Mucosa of rectum (tissue), 2 donors: ENCODE measurements around the gene DNER.

Experiments
- H3K27ac ChIP-seq, 2 donors: one replicate each; pipeline ENCODE4 v1.7.0; 2013; ENCODE audit warnings: inconsistent platforms in 2 of 2, low read depth in 2 of 2, low read length in 2 of 2
- H3K27me3 ChIP-seq, 2 donors: one replicate each; pipeline ENCODE4 v1.7.0; 2013; ENCODE audit warnings: low read length in 2 of 2; ENCODE audit not compliant: control insufficient read depth in 2 of 2, insufficient read depth in 2 of 2
- H3K36me3 ChIP-seq, 2 donors: one replicate each; pipeline ENCODE4 v1.7.0; 2013; ENCODE audit warnings: low read length in 2 of 2; ENCODE audit not compliant: control insufficient read depth in 2 of 2, insufficient read depth in 2 of 2
- H3K4me1 ChIP-seq, 2 donors: one replicate each; pipeline ENCODE4 v1.7.0; 2013; ENCODE audit warnings: low read length in 2 of 2, mild to moderate bottlenecking in 1 of 2; ENCODE audit not compliant: control insufficient read depth in 2 of 2, insufficient read depth in 2 of 2
- H3K4me3 ChIP-seq, 2 donors: one replicate each; pipeline ENCODE4 v1.7.0; 2013; ENCODE audit warnings: low read length in 2 of 2
- H3K9ac ChIP-seq, 2 donors: one replicate each; pipeline ENCODE4 v1.7.0; 2013; ENCODE audit warnings: low read length in 2 of 2, low read depth in 1 of 2, mild to moderate bottlenecking in 1 of 2
- H3K9me3 ChIP-seq, 2 donors: one replicate each; pipeline ENCODE4 v1.7.0; 2013; ENCODE audit warnings: low read length in 2 of 2; ENCODE audit not compliant: control insufficient read depth in 2 of 2
- donor health status: healthy.
- donor health status: Normal muscosa, but diverticular disease.

DNER gene

DNA sequence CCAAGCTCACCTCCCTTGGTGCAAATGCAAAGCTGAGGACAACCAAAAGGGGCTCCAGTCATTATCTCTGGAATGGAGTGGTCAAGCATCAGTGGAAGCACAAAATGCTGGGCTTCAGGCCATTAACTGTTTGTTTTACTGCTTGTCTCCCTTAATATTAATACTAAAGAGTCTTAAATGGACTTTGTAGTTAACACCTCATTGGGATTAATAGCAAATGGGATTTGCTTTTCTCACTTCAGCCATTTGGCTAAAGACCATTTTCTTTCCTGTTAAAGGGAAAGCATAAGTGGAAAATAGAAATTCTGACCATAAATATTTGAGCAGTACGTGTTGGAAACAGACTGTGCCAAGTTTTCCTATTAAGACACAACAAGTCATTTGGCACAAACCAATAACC is 154.4 kb downstream of the DNER start:
- Histone ChIP-seq H3K4me1 (no peaks in the 10 kb centered on the region), H3K27me3 (no peaks in the 10 kb centered on the region), H3K4me3 (no peak overlapping the region), H3K36me3 (no peaks in the 10 kb centered on the region), H3K9me3 (no peaks in the 10 kb centered on the region), H3K27ac (no peak overlapping the region), H3K9ac (no peak overlapping the region)

DNA sequence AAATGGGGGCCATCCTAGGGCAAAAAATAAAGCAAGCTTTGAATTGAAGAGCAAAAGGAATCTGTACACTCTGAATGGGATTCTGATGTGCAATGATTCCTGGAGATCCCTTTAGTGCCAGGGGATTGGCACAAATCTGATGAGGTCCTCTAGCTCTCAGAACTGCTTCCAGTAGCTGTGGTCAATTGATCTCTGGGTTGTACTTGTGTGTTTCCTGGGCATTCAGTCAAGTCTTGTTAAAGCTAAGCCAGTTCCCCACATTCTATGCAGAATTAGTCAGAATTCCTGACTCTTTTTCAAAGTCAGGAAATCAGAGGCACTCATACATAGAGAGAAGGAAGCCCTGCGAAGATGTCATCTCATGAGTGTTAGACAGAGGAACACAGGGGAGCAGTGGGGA is 161.3 kb downstream of the DNER start:
- H3K4me3 ChIP-seq = no peak overlapping the region
- no peaks in the 10 kb centered on the region for H3K4me1 ChIP-seq
- H3K27me3 ChIP-seq = no peaks in the 10 kb centered on the region
- no peak overlapping the region for H3K9ac ChIP-seq
- H3K36me3 ChIP-seq = no peaks in the 10 kb centered on the region
- no peaks in the 10 kb centered on the region for H3K9me3 ChIP-seq
- H3K27ac ChIP-seq = no peak overlapping the region

DNA sequence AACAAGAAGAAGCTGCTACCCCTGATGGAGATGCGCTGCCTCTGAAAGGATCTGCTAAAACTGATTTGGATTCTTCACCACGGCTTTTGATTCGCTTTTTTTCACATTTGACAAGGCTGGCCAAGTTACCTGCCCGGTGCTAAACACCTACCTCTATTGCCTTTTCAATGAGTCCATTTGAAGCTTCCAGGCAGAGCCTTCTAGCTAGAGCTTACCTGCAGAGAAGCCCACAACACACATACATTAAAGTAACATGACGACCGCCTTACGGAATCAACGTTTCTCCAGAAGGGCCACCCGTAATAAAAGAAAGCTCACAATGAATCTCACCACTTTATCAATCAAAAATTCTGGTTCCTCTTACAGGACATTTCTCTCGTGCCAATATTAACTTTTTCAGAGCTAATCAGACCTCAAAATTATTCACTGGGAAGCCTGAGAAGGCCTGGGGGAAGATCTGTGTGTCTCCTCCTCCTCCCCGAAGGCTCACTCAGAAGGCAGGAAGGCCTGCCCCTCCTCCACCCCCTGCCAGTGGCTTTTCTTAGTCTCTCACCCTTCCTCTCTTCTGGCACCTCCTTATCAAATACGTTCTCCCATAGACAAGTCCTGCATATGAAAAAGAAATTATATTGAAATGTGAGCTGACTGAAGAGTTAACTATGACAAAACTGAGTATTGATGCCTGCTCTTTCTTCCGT is 171.0 kb downstream of the DNER start:
- Histone ChIP-seq H3K27ac (no peak overlapping the region), H3K36me3 (no peaks in the 10 kb centered on the region), H3K27me3 (no peaks in the 10 kb centered on the region), H3K9ac (no peak overlapping the region), H3K4me1 (no peaks in the 10 kb centered on the region), H3K9me3 (no peaks in the 10 kb centered on the region), H3K4me3 (no peak overlapping the region)

DNA sequence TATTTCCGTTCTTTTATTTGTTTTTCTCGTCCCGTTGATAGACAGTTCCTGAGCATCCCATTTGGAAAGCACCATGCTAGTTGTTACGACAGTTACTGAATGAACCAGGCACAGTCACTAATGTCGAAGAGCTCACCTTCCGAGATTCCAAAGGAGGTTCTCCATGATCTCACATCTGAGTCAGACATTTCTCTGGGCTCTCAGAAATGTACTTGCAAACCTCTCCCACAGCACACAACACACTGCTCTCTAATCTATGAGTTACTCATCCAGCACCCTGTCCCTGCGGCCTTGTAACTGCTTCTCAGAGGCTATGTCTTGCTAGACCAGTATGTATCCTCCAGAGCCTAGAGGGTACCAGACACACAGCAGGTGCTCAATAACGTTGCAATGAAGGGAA is 174.7 kb downstream of the DNER start:
- no peak overlapping the region for H3K27ac ChIP-seq
- no peaks in the 10 kb centered on the region for H3K36me3 ChIP-seq
- no peak overlapping the region for H3K9ac ChIP-seq
- no peak overlapping the region for H3K4me3 ChIP-seq
- H3K27me3 ChIP-seq = no peaks in the 10 kb centered on the region
- H3K4me1 ChIP-seq = no peaks in the 10 kb centered on the region
- no peaks in the 10 kb centered on the region for H3K9me3 ChIP-seq

DNA sequence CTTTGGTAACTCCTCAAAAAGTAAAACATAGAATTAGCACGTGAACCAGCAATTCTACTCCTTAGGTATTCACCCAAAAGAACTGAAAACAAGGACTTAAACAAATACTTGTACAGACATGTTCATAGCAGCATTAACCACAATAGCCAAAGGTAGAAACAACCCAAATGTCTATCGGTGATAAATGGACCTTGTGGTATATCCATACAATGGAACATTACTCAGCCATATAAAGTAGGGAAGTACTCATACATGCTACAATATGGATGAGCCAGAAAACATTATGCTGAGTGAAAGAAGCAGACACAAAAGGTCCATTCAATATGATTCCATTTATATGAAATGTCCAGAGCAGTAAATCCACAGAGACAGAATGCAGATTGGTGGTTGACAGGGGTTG is 182.8 kb downstream of the DNER start:
- Histone ChIP-seq H3K27ac (no peak overlapping the region), H3K36me3 (no peaks in the 10 kb centered on the region), H3K9me3 (no peaks in the 10 kb centered on the region), H3K4me1 (no peaks in the 10 kb centered on the region), H3K27me3 (no peaks in the 10 kb centered on the region), H3K9ac (no peak overlapping the region), H3K4me3 (no peak overlapping the region)

DNA sequence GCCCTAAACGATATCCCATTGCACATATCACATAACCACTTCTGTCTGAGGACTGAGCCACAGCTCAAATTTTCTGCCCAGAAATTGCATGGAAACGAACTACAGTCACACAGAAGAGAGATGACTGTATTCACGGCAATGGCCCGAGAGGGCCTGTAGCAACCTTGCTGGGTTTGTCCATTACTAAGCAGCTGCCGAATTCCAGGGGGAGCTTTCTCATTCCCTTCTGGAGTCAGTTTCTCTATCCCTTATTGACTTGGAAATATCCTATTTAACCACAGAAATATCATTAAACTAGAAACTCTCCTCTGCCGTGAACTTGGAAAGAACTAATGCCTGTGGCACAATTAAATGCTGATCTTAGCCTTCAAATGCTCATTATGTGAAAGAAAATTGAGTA is 183.9 kb downstream of the DNER start:
- Histone ChIP-seq H3K4me1 (no peaks in the 10 kb centered on the region), H3K9me3 (no peaks in the 10 kb centered on the region)

DNA sequence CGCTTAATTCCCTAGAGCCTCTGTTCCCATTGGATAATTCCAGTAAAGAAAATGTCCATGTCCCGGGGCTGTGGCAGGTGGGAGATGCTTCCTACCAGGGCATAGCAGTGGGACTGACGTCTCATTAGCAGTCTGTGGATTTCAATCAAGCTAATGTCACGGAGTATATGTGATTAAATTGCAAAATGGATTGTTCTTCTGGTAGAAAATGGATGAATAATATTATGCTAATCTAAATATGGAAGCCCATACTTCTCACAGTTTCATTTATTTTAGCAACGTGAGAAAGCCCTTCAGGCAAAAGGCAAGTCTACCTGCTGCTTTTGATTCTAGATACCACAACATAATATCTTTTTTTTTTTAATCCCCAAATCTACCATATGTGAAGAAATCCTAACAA is 185.5 kb downstream of the DNER start:
- Histone ChIP-seq H3K9me3 (no peaks in the 10 kb centered on the region), H3K36me3 (no peaks in the 10 kb centered on the region), H3K27me3 (no peaks in the 10 kb centered on the region), H3K9ac (no peak overlapping the region), H3K4me1 (no peaks in the 10 kb centered on the region), H3K27ac (no peak overlapping the region), H3K4me3 (no peak overlapping the region)

More for the DNA sequence above, 183.9 kb downstream of the DNER start:
- Histone ChIP-seq H3K27ac (no peak overlapping the region), H3K36me3 (no peaks in the 10 kb centered on the region), H3K9ac (no peak overlapping the region), H3K27me3 (no peaks in the 10 kb centered on the region), H3K4me3 (no peak overlapping the region)

DNA sequence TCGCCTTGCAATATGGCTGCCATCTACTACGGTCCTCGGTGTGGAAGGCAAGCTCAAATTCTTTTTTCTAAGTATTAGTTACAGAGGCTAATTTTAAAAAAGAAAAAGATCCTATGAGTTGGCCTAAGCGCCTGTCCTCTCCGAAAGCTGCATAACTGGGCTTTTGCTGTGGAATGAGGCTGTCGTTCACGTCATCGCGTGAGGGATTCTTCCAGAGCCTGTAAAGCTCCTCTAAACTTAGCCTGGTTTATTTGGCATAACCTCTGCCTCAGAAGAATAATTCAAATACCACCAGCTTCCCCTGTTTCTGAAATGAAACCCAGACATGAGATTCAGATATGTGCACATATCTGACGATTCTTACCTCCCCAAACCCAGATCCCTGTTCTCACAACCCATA is 187.4 kb downstream of the DNER start:
- Histone ChIP-seq H3K27ac (no peak overlapping the region), H3K27me3 (no peaks in the 10 kb centered on the region), H3K9ac (no peak overlapping the region), H3K4me3 (no peak overlapping the region), H3K36me3 (no peaks in the 10 kb centered on the region), H3K4me1 (no peaks in the 10 kb centered on the region), H3K9me3 (no peaks in the 10 kb centered on the region)

DNA sequence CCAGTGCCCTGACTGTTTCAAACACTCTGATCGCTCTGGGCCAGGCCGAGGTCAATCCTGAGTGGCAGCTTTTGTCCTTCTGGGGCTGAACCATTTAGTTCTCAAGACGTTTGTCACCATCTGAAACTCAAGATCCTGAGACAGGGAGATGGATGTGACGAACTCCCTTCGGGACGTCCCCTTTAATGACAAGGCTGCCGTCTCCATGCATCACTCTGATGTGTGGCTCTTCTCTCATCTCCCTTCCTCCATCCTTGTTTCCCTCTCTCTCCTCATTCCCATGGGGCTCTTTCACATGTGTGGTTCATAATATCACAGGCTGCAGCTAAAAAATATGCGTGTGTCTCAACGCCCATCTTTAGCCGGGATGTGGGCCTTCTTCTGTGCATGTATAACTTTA is 189.6 kb downstream of the DNER start:
- H3K27ac ChIP-seq = no peak overlapping the region
- no peaks in the 10 kb centered on the region for H3K9me3 ChIP-seq
- H3K4me3 ChIP-seq = no peak overlapping the region
- no peaks in the 10 kb centered on the region for H3K27me3 ChIP-seq
- no peak overlapping the region for H3K9ac ChIP-seq
- H3K36me3 ChIP-seq = no peaks in the 10 kb centered on the region
- no peaks in the 10 kb centered on the region for H3K4me1 ChIP-seq

DNA sequence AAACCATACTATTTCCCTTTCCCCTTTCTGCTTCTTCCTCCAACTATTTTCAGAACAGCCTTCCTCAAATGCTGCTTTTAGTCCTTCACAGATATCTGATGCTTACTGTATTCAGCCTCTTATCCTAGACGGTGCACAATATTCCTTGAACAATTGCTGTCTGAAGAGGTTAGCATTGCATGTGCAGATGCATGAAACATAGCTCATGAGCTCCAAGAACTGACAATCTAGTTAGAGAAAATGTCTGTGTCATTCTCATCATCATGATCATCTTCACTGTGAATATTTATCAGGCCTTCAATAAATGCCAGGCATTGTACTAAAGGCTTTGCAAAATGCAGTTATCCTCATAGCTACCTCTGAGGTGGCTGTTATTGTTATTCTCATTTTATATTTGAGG is 190.7 kb downstream of the DNER start:
- Histone ChIP-seq H3K9ac (no peak overlapping the region), H3K27me3 (no peaks in the 10 kb centered on the region), H3K9me3 (no peaks in the 10 kb centered on the region), H3K27ac (no peak overlapping the region), H3K36me3 (no peaks in the 10 kb centered on the region), H3K4me1 (no peaks in the 10 kb centered on the region), H3K4me3 (no peak overlapping the region)

DNA sequence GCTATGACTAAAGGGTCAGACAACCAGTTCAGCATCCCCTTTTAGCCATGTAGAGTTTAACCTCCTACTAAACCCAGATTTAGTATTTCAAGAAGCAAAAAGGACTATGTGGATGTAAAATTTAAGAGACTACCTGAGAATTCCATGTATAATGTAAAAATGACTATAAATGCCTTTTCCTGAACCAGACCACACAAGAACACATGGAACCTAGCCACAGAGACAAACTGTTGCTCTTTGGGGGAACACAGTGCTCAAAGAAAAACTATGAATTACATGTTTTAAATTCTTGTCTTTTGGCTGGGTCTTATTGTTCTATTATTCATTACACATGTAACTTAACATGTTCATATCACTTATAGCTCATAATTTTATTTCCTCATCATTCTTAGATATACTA is 192.8 kb downstream of the DNER start:
- no peak overlapping the region for H3K27ac ChIP-seq
- no peak overlapping the region for H3K9ac ChIP-seq
- H3K9me3 ChIP-seq = no peaks in the 10 kb centered on the region
- H3K4me3 ChIP-seq = no peak overlapping the region
- H3K4me1 ChIP-seq = no peaks in the 10 kb centered on the region
- H3K36me3 ChIP-seq = no peaks in the 10 kb centered on the region
- H3K27me3 ChIP-seq = no peaks in the 10 kb centered on the region
